GM21447 (cell line): Measurements from ENCODE around the gene STT3A.

ENCODE experiments used
- ATAC-seq: cut with Tn5 transposase; IDR thresholded peaks from one replicate; pipeline ENCODE4 v1.9.1; 2021; ENCODE audit not compliant: unreplicated experiment

Gene STT3A

DNA sequence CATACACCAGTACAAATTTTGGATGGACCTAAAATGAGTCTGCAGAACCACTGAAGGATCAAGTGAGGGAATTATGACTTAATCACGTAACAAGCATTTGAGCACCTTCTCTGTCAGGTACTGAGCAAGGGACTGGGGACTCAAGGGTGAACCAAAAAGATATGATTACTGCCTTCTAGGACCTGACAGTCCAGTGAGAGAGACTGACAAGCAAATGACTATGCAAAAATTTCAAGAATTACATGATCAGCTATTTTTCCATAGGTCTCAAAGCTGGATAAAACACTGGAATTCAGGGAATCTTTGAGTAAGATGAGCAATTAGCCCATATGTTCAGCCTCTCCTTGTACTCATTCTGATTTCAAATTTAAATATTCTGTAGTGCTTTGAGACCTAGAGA is 5.2 kb upstream of the STT3A start:
- no peak for ATAC-seq

GRCh38 chr11:125588505-125588904 is 4.1 kb upstream of the STT3A start:
- no peak for ATAC-seq

GRCh38 chr11:125591649-125592304 is 875 bp upstream of the STT3A start:
- ATAC-seq, result peak; percentile 22

DNA sequence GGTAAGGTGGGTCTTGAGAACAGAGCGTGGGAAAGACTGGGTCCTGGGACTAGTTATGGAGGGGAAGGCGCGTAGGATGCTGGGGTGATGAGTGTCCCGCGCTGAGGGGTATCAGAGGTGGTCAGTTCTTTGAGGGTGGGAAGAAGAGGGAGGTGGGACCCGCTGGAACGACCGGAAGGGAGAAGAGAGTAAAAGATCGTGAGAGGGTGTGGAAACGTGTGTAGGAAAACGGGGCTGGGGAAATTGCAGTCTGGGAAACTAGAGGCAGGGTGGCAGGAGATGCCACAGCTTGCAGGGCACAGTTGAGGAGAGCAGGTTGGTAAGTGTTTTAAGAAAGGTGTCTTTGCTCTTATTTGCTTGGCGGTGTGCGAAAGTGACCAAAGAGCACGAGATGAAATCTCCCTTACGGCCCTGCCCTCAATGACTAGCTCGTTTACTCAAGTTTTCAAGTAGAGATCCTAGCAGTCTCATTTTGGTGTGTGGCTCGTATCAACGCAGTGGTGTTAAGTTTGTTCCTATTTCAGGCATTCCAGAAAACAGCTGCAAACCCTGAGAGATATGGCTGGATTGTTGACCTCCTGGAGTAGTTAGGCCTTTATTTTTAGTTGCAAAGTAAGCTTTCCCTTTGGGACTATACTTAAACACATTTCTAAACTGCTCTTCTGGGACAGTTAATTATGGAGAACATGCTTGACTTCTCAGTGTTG is 615 bp downstream of the STT3A start:
- peak; percentile 1 for ATAC-seq

DNA sequence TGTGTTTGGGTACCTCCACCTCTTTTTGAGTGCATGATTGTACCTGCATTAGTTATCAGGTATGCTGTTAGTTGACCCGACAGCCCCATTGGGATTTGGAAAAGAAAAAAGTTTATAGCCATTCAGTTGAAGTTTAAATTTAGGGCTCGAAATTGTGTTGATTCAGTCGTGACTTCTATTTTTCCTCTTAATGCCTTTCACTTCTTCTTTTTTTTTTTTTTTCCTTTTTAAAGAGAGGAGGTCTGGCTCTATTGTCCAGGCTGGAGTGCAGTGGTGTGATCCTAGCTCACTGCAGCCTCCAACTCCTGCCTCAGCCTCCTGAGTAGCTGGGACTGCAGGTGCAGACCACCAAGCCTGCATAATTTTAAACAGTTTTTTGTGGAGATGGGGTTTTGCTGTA is 2.3 kb downstream of the STT3A start:
- ATAC-seq, result no peak

DNA sequence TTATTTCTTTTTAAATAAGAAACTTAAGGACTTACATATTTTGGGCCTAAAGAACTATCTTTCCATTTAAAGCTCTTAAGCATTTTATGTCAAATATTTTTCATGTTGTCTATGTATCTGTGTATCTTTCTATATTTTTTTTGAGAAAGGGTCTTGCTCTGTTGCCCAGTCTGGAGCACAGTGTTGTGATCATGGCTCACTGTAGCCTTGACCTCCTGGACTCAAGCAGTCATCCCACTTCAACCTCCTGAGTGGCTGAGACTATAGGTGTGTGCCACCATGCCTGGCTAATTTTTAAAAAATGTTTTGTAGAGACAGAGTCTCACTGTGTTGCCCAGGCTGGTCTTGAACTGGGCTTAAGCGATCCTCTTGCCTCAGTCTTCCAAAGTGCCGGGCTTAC is 8.0 kb downstream of the STT3A start:
- no peak for ATAC-seq

DNA sequence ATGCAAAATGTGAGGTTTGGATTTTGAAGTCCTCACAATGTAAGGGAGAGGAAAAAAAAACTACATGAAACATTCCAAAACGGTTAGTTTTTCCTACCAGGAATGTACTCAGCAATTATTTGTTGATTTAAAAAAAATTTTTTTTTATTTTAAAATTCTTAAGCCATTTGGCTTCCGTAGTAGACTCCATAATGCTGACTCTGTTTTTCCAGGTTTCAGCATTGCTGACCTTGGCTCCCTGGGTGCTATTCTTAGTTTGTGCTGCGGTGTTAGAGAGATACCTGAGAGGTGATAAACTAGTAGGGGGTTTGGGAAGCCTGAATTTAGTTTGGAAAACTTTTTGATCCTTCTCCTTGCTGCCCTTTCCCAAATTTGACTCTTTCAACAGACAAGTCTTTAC is 10.6 kb downstream of the STT3A start:
- ATAC-seq, result no peak

DNA sequence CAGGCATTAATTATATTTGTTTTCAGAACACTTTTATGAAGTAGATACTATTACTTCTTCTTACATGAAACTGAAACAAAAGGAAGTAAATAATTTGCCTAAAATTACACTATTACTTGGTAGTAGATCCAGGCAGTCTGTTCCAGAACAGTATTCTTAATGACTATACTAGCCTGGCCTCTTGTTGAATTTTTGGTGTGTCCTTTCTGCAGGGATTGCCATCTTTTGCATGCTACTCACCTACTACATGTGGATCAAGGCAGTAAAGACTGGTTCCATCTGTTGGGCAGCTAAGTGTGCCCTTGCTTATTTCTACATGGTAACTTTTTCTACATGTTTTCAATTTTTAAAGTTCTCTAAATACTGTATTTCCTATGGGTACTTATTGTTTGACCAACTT is 12.8 kb downstream of the STT3A start:
- no peak for ATAC-seq

GRCh38 chr11:125609545-125609944 is 16.9 kb downstream of the STT3A start:
- no peak for ATAC-seq

DNA sequence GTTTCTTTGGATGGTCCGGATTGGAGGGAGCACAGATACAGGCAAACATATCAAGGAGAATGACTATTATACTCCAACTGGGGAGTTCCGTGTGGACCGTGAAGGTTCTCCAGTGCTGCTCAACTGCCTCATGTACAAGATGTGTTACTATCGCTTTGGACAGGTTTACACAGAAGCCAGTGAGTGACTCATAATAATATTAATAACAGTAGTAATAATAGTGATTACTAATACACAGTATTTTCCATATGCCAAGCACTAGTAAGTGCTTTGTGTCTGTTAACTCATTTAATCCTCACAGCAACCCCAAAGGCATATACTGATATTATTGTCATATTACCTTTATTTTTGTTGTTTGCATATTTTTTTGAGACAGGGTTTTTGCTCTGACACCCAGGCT is 25.7 kb downstream of the STT3A start:
- no peak for ATAC-seq

DNA sequence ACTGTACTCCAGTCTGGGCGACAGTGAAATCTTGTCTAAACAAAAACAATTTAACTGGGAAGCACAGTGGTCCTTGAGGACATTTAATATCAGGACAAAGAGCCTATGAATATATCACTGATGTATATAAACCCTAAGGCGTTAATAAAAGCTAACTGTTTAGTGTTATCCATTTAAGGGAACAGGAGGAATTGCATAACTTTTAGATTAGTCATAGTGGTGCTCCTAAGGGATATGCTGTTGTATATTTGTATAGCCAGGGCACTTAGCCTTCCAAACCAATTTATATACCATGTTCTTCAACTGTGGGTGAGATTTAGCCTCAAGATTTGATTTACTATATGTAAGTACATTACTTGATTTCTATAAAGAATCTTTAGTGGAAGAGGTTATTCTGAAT is 29.3 kb downstream of the STT3A start:
- ATAC-seq, result no peak

DNA sequence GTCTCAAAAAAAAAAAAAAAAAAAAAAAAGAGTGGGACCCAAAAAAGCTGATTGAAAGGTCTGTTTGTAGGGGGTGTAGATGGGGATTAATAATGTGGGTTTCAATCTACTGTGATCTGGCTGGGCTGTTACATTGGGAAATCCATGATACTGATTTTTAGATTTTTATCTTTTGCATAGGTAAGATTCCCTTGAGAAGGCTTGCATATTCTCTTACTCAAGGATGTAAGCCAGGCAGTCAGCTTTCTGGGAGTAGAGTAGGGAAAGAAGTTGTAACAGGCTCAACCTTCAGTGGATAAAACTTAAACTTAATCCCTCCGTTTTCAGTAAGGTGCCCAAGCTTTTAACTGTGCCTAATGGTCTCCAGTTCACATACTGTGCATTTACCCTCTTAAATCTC is 30.4 kb downstream of the STT3A start:
- ATAC-seq, result no peak

DNA sequence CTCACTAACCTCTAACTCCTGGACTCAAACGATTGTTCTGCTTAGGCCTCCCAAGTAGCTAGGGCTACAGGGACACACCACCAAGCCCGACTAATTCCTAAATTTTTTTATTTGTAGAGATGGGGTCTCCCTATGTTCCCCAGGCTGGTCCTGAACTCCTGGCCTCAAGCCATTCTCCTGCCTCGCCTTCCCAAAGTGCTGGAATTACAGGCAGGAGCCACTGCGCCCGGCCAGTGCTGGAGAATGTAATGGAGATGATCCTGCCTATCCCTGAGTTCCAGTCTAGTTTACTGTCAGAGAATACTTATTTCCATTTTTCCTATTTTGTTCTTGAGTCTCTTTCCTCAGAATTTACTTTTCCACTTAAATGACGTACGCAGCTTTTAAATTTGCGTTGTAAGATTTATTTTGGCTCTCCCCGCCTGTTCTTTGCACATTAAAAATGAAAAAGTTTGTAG is 32.1 kb downstream of the STT3A start, which contains the start of gene CHEK1:
Gene CHEK1, plus strand, starts transcription at position 408 of the 458 bp plus-strand sequence. CDS start 1,606 bp downstream, outside the sequence.
- ATAC-seq, result no peak

DNA sequence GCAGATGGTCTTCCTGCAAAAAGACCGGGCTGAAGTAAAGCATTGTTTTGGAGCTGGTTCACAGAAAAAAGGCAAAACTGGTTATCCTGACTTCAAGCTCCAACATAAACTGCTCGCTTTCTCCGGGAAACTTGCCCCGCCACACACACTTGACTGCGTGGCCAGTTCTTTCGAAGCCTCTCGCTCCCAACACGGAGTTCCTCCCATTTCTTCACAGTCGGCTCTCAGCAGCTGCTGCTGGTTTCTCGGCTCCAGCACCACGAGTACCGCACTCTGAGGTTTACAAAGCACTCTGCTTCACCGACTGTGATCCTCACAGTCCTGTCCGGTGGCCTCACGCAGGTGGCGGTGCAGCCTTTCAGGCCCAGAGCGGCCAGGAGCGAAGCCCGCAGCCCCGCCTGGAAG is 32.6 kb downstream of the STT3A start:
- ATAC-seq, result peak; percentile 29

GRCh38 chr11:125625630-125626287 is 33.1 kb downstream of the STT3A start:
- ATAC-seq, result peak; percentile 78

- ATAC-seq, result peak; percentile 40
Observed at GRCh38 chr11:125626288-125626950, 33.8 kb downstream of the STT3A start.

DNA sequence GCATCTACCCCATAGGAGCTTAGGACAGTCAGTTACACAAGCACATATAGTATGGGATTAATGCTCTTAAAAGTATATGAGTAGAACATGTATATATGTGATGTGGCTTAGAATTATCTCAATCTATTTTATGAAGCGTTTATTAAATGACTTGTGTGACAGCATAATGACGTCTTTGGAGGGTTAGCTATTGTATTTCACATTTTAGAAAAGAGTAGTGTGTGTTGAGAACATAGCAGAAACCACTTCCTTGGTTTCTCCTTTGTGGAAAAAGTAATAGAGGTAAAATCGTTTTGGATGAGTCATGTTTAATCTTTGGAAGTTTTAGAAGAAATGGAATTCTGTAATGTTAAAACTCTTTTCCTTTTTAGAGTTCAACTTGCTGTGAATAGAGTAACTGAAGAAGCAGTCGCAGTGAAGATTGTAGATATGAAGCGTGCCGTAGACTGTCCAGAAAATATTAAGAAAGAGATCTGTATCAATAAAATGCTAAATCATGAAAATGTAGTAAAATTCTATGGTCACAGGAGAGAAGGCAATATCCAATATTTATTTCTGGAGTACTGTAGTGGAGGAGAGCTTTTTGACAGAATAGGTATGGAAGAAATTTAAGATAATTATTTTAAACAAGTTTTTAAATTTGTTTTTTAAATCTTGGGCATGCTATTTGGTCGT is 34.7 kb downstream of the STT3A start:
- no peak for ATAC-seq

DNA sequence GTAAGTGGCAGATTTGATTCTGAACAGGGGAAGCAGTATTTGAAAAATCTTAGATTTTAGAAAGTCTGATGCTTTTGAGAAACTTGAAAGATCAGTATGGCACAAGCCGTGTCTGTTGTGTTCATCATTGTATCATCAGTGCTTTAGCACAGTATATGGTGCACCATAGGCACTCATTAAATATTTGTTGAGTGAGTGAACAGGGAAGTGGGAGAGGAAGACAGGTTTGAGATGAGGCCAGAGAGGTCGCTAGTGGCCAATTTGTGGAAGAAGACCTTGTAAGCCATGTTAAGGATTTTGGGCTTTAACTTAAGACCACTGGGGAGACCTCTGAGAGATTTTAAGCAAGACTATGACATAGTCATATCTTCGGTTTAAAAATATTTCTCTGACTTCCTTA is 45.2 kb downstream of the STT3A start:
- ATAC-seq, result no peak

DNA sequence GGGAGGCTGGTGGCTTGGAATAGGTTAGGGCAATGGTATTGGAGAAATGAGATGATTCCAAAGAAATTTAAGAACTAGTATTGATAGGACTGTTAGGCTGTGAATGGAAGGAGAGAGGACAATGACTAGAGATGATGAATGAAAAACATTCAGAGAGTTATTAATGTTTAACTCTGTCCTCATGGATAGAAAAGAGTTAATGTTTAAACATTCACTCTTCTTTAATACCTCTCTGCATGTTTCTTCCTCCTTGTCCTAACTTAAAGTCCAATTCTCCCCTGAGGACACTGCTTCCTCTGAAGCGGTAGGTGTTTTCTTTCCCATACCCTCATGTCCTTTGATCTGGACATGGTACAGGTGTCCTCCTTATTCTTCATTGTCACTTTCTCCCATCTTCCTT is 45.7 kb downstream of the STT3A start:
- no peak for ATAC-seq

DNA sequence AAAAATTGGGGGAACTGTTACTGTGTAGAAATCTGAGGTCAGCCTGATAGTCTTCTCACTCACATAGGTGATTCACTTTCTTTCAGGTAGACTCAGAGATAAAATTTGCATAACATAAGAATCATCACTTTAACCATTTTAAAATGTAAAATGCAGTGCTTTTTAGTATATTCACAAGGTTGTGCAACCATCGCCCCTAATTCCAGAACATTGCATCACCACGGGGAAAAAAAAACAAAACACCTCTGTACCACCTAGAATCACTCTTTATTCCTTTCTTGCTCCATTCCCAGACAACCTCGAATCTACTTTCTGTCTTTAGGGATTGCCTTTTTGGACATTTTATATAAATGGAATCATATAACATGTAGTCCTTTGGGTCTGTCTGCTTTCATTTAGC is 53.2 kb downstream of the STT3A start:
- no peak for ATAC-seq
